ENCODE results near the gene ANKRD10.

ANKRD10 gene

DNA sequence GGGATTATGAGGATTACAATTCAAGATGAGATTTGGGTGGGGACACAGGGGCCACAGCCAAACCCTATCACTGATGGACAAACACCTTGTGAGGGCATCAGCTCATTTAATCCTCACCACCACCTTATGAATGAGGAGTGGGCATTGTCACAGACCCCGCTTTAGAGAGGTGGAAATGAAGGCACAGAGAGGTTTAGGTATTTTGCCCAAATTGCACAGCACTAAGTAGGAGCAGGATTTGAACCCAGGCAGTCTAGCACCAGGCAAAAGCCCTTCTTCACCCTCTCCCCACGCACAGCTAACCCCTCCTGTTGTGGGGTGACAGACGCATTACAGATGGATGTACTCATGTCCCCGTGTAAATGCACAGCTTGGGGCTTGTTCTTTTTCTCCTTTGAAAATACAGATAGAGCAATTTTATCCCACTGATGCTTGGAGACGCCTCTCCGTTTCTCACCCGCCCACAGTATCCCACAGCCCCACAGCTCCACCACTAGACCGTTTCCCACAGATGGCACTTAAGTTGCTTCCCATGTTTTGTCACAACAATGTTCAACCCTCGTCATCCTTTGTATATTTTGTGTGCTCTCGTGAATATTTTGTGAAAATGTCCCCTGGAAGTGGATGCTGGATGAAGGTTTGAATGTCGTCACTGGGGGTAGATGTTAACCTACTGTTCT lies 48.2 kb downstream of the ANKRD10 start:
- H3K4me3 ChIP-seq, result no peak overlapping the region
- no peaks in the 10 kb centered on the region for H3K9me3 ChIP-seq
- H3K36me3 ChIP-seq (replicated peaks), result no peaks in the 10 kb centered on the region
- H3K4me1 ChIP-seq, result no peaks in the 10 kb centered on the region
- in situ Hi-C loops (cut with MboI; ENCODE audit: low sequenced_read_pairs), result no loop called here
- no peaks in the 10 kb centered on the region for H3K27me3 ChIP-seq (ENCODE audit: low read depth)
- DNase-seq (ENCODE audit: low spot score in 2 of 2), result no peak

DNA sequence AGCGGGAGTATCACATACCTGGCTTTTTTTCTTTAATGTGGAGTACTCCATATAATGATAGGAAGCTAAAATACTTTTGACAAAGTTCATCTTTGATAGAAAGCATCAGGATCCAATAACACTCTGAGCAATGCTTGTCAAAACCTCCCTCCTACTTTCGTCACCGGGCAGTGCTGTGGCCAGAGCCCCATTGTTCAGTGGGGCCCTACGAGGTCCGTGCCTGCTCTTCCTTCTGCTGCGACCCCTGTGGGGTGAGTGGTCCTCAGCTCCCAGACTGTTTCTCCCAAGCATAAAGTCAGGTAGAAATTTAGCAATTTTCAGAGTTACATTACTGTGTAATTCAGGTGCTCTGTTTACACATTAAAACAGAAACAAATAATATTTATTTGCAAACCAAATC lies 51.2 kb downstream of the ANKRD10 start:
- Histone ChIP-seq H3K27me3 (ENCODE audit: low read depth) (no peaks in the 10 kb centered on the region), H3K4me3 (no peak overlapping the region), H3K9me3 (no peaks in the 10 kb centered on the region), H3K36me3 (replicated peaks) (no peaks in the 10 kb centered on the region), H3K4me1 (no peaks in the 10 kb centered on the region)
- no peak for DNase-seq (ENCODE audit: low spot score in 2 of 2)
- in situ Hi-C loops (cut with MboI; ENCODE audit: low sequenced_read_pairs), result no loop called here

DNA sequence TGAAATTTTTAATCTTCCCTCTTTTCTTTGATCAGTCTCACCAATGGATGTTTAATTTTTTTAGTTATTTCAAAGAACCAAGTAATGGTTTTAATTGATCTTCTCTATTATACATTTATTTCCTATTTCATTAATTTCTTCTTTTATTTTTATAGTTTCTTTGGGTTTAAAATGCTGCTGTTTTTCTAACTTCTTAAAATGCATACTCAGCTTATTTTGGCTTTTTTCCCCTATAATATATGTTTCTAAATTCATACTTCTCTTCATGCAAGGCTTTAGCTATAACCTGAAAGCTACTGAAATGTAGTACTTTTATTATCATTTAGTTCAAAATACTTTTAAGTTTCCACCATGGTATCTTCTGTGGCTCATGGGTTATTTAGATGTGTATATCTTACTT lies 53.9 kb downstream of the ANKRD10 start:
- Histone ChIP-seq H3K27me3 (ENCODE audit: low read depth) (no peaks in the 10 kb centered on the region), H3K4me3 (no peak overlapping the region), H3K4me1 (no peaks in the 10 kb centered on the region), H3K9me3 (no peaks in the 10 kb centered on the region; the same call in 1 of the 2 replicates), H3K36me3 (replicated peaks) (no peaks in the 10 kb centered on the region)
- in situ Hi-C loops (cut with MboI; ENCODE audit: low sequenced_read_pairs), result no loop called here
- no peak for DNase-seq (ENCODE audit: low spot score in 2 of 2)

DNA sequence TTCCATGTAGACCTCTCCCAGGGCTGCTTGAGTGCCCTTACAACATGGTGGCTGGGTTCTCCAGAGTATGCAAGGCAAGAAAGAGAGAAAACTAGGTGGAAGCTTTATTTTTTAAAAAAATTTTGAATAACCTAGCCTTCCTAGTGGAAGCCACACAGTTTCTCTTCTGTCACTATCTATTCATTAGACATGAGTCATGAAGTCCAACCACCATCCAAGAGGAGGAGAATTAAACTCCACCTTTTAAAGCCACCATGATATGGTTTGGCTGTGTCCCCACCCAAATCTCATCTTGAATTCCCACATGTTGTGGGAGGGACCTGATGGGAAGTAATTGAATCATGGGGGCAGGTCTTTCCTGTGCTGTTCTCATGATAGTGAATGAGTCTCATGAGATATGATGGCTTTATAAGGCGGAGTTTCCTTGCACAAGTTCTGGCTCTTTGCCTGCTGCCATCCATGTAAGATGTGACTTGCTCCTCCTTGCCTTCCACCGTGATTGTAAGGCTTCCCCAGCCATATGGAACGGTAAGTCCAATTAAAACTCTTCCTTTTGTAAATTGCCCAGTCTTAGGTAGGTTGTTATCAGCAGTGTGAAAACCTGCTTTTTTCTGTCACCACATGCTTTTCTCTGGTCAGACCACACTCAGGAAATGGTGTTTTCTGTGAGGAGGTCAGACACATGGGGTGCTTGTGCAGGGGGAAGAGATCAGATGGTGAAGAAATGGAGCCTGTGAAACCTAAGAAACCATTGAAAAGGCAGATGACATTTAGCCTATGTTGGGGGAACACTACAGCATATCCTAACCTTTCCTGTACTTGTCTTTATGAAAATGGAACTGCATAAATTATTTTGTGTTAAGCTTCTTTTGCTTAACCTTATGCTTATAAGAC lies 57.7 kb downstream of the ANKRD10 start:
- DNase-seq (ENCODE audit: low spot score in 2 of 2), result no peak
- Histone ChIP-seq H3K36me3 (replicated peaks) (no peaks in the 10 kb centered on the region), H3K9me3 (no peaks in the 10 kb centered on the region; the same call in 1 of the 2 replicates), H3K27me3 (ENCODE audit: low read depth) (no peaks in the 10 kb centered on the region), H3K4me3 (no peak overlapping the region), H3K4me1 (no peaks in the 10 kb centered on the region)
- in situ Hi-C loops (cut with MboI; ENCODE audit: low sequenced_read_pairs), result no loop called here

DNA sequence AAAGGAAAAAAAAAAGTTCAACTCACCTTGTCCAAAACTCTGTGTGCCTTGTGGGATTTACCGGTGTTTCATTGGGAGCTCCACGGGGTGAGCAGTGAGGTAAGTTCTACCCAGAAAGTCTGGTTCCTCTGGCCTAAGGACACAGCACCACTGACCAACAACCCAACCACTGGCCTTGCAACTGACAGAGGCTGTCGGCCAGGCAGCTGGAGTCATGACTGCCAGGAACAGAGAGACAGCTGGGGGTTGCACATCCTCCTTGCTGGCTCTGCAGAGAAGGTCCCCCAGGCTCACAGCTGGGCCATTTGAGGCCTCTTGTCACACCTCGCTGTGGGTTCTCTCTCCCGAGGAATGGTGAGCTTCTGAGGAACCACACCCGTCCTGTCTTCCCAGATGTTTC lies 59.5 kb downstream of the ANKRD10 start:
- Histone ChIP-seq H3K9me3 (no peaks in the 10 kb centered on the region; the same call in 1 of the 2 replicates), H3K4me1 (no peaks in the 10 kb centered on the region), H3K36me3 (replicated peaks) (no peaks in the 10 kb centered on the region), H3K4me3 (no peak overlapping the region), H3K27me3 (ENCODE audit: low read depth) (no peaks in the 10 kb centered on the region)
- in situ Hi-C loops (cut with MboI; ENCODE audit: low sequenced_read_pairs), result no loop called here
- no peak for DNase-seq (ENCODE audit: low spot score in 2 of 2)

DNA sequence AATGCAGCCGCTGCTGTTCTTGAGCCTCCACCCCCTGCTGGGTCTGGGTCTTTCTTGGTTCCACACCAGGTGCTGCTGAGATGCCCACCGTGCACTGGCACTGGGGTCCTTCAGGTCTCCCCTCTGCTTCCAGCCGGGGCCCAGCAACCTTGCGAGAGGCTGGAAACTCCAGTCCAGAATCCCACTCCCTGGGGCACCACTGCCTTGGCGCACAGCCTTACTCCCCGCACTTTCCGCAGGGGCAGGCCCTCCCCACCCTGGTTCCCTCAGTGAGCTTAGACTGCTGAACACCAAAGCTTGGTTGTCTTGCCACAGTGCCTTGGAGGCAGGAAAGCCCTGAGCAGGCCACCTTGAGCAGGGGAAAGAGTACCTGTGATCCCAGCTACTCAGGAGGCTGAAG lies 60.0 kb downstream of the ANKRD10 start:
- H3K27me3 ChIP-seq (ENCODE audit: low read depth), result no peaks in the 10 kb centered on the region
- in situ Hi-C loops (cut with MboI; ENCODE audit: low sequenced_read_pairs), result no loop called here

DNA sequence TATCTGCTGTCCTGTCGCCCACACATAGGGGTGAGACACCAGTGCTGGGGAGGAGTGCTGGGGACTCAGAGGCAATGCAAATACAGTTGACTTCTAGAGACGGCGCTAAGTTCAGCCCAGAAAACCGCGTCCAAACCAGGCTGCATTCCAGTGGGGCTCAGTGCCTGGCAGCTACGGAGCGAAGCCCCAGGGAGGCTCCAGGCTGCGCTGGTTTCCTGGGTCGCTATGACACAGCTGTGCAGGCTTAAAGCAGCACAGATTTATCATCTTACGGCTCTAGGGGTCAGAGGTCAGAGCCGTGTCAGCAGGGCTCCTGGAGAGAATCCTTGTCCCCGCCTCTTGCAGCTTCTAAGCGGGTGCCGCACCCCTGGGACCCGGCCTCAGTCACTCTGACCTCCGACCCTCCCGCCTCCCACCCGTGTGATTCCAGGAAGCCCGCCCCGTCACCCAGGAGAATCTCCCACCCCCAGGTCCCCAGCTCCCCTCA lies 61.6 kb downstream of the ANKRD10 start:
- Histone ChIP-seq H3K9me3 (no peaks in the 10 kb centered on the region; the same call in 1 of the 2 replicates), H3K36me3 (replicated peaks) (no peaks in the 10 kb centered on the region), H3K4me1 (no peaks in the 10 kb centered on the region), H3K27me3 (ENCODE audit: low read depth) (no peaks in the 10 kb centered on the region), H3K4me3 (no peak overlapping the region)
- in situ Hi-C loops (cut with MboI; ENCODE audit: low sequenced_read_pairs), result no loop called here
- DNase-seq (ENCODE audit: low spot score in 2 of 2), result no peak

More for the DNA sequence above, 60.0 kb downstream of the ANKRD10 start:
- DNase-seq (ENCODE audit: low spot score in 2 of 2), result no peak
- Histone ChIP-seq H3K4me1 (no peaks in the 10 kb centered on the region), H3K4me3 (no peak overlapping the region), H3K9me3 (no peaks in the 10 kb centered on the region; the same call in 1 of the 2 replicates), H3K36me3 (replicated peaks) (no peaks in the 10 kb centered on the region)

DNA sequence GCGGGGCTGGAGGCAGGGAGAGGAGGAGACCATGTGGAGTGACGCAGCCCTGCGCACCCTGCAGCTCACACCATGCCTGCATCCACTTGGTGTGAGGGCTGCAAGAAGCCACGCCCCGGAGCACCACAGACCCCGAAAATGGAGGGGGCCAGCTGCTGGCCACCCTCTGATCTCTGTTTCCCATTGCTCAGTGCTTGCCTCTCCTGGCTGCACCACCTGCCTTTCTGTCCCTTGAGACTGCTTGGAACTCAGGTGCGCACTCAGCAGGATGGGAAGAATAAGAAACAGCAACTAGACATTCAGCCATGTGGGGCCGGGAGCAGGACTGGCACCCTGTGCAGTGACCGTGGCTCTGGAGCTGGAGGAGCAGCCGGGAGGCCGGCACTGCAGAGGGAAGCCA lies 64.0 kb downstream of the ANKRD10 start:
- in situ Hi-C loops (cut with MboI; ENCODE audit: low sequenced_read_pairs), result no loop called here
- no peaks in the 10 kb centered on the region for H3K4me1 ChIP-seq
- H3K4me3 ChIP-seq, result no peak overlapping the region

DNA sequence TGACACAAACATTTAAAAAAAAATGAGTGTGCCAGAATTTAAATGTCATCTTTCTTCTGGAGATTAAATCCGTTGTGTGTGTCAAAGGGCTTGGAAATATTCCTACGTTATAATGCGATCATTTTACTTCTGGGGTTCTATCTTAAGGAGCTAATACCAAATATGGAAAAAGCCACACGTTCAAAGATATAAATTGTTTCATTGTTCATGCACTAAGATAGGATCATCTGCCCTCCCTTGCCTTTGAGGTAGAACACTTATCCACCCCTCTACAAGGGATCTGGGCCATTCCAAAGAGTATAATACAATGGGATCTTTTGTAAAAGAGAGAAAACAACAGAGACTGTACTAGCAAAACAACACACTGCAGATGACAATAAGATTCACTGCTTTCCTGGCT lies 64.9 kb downstream of the ANKRD10 start:
- in situ Hi-C loops (cut with MboI; ENCODE audit: low sequenced_read_pairs), result no loop called here
- DNase-seq (ENCODE audit: low spot score in 2 of 2), result no peak
- Histone ChIP-seq H3K4me1 (no peaks in the 10 kb centered on the region), H3K36me3 (replicated peaks) (no peaks in the 10 kb centered on the region), H3K4me3 (no peak overlapping the region), H3K27me3 (ENCODE audit: low read depth) (no peaks in the 10 kb centered on the region; the same call in 1 of the 2 replicates), H3K9me3 (no peaks in the 10 kb centered on the region)

More for the DNA sequence above, 64.0 kb downstream of the ANKRD10 start:
- DNase-seq (ENCODE audit: low spot score in 2 of 2), result no peak
- Histone ChIP-seq H3K27me3 (ENCODE audit: low read depth) (no peaks in the 10 kb centered on the region), H3K9me3 (no peaks in the 10 kb centered on the region), H3K36me3 (replicated peaks) (no peaks in the 10 kb centered on the region)

DNA sequence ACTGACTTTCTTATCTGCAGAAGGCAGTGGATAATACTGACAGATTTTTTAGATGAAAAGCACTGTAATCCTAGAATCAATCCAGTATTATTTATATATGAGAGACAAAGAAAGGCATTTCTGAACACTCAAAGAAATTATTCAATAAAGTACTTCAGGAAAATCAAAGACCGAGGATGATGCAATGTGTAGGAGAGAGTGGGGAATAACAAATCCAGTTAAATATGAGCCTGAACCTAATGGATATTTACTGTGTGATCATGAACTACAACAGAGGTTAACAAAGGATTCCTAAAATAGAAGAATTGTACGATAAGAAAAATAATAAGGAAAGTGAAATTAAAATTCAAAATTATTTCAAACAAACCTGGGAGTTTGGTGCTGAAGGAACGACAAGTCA lies 69.3 kb downstream of the ANKRD10 start:
- Histone ChIP-seq H3K36me3 (replicated peaks) (no peaks in the 10 kb centered on the region), H3K27me3 (ENCODE audit: low read depth) (no peaks in the 10 kb centered on the region; the same call in 1 of the 2 replicates), H3K9me3 (0 out of 2 replicates have a peak, but pooled peaks cover 2% of the 10 kb centered on the region), H3K4me1 (no peaks in the 10 kb centered on the region), H3K4me3 (no peak overlapping the region)
- in situ Hi-C loops (cut with MboI; ENCODE audit: low sequenced_read_pairs), result no loop called here
- no peak for DNase-seq (ENCODE audit: low spot score in 2 of 2)

DNA sequence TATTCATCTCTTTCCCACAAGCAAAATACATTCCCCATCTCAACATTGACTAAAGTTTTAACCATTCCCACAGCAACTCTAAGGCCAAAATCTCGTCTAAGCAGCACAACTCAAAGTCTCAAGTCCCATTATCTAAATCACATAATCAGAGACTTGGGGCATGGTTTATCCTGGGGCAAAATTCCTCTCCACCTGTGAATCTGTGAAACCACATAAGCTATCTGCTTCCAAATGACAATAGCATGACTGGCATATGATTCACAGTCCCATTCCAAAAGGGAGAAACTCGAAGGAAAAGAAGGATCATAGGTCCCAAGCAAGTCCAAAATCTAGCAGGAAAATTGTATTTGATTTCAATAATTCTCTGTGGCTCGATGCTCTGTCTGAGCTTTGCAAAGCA lies 73.0 kb downstream of the ANKRD10 start:
- DNase-seq (ENCODE audit: low spot score in 2 of 2), result no peak
- in situ Hi-C loops (cut with MboI; ENCODE audit: low sequenced_read_pairs), result no loop called here
- no peak overlapping the region for H3K4me3 ChIP-seq
- H3K9me3 ChIP-seq, result 0 out of 2 replicates have a peak, but pooled peaks cover 2% of the 10 kb centered on the region
- H3K4me1 ChIP-seq, result no peaks in the 10 kb centered on the region
- H3K36me3 ChIP-seq (replicated peaks), result no peaks in the 10 kb centered on the region
- H3K27me3 ChIP-seq (ENCODE audit: low read depth), result no peaks in the 10 kb centered on the region; the same call in 1 of the 2 replicates

DNA sequence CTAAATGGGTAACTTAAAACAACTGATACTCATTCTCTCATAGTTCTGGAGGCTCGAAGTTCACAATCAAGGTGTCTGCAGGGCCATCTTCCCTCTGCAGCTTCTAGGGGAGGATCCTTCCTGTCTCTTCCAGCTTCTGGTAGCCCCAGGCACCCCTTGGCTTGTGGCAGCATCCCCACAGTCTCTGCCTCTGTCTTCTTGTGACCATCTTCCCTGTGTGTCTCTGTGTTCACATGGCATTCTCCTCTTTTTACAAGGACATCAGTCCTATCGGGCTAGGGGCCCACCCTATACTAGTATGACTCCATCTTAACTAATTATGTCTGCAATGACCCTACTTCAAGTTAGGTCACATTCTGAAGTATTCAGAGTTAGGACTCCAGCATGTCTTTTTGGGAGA lies 73.5 kb downstream of the ANKRD10 start:
- Histone ChIP-seq H3K27me3 (ENCODE audit: low read depth) (no peaks in the 10 kb centered on the region; the same call in 1 of the 2 replicates), H3K36me3 (replicated peaks) (no peaks in the 10 kb centered on the region), H3K9me3 (0 out of 2 replicates have a peak, but pooled peaks cover 2% of the 10 kb centered on the region), H3K4me3 (no peak overlapping the region), H3K4me1 (no peaks in the 10 kb centered on the region)
- DNase-seq (ENCODE audit: low spot score in 2 of 2), result no peak
- in situ Hi-C loops (cut with MboI; ENCODE audit: low sequenced_read_pairs), result no loop called here

DNA sequence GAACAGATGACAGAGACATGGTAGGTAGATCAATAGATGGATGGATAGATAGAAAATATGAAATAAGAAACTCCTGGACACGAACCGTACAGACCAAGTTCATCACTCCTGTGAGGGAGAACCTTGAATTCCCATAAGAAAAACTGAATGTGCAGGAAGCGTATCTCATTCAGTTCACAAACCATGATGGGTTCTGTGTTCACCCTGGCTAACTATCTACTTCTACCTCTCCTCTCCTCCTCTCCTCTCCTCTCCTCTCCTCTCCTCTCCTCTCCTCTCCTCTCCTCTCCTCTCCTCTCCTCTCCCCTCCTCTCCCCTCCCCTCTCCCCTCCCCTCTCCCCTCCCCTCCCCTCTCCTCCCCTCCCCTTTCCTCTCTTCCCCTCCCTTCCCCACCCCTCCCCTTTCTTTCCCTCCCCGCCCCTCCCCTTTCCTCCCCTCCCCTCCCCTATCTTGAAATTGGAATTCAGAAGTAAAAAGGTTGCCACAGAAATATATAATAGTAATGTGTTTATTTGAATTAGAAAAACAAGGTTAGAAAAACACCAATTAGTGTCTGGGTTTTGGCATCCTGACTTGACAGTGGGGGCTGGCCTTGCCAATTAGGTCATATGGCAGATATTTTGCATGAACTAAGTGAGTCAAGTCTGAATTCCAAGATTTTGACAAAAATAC lies 75.9 kb downstream of the ANKRD10 start:
- in situ Hi-C loops (cut with MboI; ENCODE audit: low sequenced_read_pairs), result no loop called here

More for the DNA sequence above, 75.9 kb downstream of the ANKRD10 start:
- Histone ChIP-seq H3K36me3 (replicated peaks) (no peaks in the 10 kb centered on the region), H3K9me3 (0 out of 2 replicates have a peak, but pooled peaks cover 2% of the 10 kb centered on the region), H3K4me3 (no peak overlapping the region), H3K4me1 (no peaks in the 10 kb centered on the region), H3K27me3 (ENCODE audit: low read depth) (no peaks in the 10 kb centered on the region)
- DNase-seq (ENCODE audit: low spot score in 2 of 2), result no peak

Data from HAP-1 (cell line).